Stimulated activated CD4-positive, alpha-beta T cell treated with anti-CD3 and anti-CD28 coated beads, Interleukin-2, amount 100 ng/mL, for 4 hours (primary cell): ENCODE results near the gene MACF1.

Source experiments
- DNase-seq: peaks from one replicate; pipeline ENCODE4 v3.0.0-alpha.2; 2020; ENCODE audit warnings: low read depth

The MACF1 gene

DNA sequence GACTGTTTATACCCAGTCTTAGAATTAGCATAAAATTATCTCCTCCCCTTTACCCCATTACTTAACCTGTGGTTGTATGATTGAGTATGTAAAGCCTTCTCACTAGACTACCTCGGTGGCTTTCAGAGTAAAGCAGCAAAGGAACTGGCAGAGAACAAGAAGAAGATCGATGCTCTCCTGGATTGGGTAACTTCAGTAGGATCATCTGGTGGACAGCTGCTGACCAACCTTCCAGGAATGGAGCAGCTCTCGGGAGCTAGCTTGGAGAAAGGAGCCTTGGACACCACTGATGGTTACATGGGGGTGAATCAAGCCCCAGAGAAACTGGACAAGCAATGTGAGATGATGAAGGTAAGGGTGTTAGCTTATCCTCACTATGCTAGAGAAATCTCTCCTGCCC, 148.4 kb downstream of the MACF1 start:
- DNase-seq: no peak

DNA sequence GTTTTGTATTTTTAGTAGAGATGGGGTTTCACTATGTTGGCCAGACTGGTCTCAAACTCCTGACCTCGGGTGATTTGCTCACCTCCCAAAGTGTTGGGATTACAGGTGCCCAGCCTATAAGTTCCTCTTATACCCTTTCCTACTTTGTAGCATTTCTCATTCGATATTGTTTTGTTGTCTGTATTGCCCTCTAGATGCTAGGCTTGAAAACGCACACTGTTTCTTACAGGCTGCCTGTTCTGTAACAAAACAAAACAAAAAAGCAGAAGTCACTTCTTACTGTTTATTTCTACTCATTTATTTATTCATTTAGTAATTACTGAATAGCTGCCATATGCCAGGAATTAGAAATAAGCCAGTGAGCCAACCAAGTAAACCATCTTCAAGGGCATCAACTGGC, 150.1 kb downstream of the MACF1 start:
- no peak for DNase-seq

GRCh38 chr1:39358491-39358890, 154.0 kb downstream of the MACF1 start:
- no peak for DNase-seq

- DNase-seq: no peak
These were observed 154.6 kb downstream of the MACF1 start for GRCh38 chr1:39359028-39359570.

GRCh38 chr1:39360731-39361130, 156.2 kb downstream of the MACF1 start:
- DNase-seq: no peak

- no peak for DNase-seq
These were observed 157.0 kb downstream of the MACF1 start for GRCh38 chr1:39361446-39361845.

GRCh38 chr1:39363267-39363666, 158.8 kb downstream of the MACF1 start:
- DNase-seq: no peak

DNA sequence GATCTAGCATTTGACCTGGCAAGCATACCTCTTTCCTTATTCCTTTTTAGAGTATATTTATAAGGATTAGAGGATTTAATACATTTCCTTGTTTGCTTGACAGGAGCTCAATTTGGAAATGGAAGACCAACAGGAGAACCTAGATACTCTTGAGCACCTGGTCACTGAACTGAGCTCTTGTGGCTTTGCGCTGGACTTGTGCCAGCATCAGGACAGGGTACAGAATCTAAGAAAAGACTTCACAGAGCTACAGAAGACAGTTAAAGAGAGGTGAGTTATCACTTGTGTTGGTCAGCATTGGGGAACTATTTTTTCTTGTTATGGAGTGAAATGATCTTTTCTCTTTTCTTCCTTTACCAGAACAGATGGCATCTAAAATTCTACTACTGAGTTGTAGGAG, 163.6 kb downstream of the MACF1 start:
- no peak for DNase-seq

DNA sequence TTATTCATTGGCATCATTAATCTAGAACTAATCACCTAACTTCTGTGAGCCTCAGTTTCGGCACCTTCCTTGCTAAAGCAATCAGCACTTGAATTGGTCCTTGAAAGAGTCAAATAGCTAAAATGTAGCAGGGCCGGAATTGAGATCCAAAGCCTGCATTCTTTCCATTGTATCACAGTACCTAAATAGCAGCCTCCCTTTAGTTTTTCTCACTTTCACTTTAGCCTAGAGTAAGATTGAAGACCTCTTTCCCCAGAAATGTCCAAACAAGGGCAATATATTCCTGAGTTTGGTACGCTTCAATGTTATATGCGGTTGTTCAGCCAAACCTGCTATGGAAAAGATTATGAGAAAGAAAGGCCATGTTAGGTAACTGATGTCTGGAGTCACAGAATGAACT, 165.1 kb downstream of the MACF1 start:
- no peak for DNase-seq

DNA sequence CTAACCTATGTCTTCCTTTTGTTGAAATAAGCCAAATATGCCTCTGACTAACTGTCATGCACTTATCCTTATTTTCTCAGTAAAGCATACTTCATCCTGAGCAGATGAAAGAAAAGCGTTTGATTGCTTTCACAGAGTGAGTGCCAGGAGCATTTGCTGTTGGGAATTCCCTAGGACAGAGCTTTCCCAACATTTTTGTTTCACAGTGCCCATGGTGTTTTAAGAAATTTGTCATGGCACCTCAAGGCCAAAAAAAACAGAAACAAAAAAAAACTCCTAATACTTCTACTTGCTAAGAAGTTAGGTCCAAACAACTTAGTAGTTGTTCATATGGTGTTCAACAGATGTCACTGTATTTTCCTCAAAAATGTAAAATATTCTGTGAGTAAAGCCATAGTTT, 166.1 kb downstream of the MACF1 start:
- no peak for DNase-seq

DNA sequence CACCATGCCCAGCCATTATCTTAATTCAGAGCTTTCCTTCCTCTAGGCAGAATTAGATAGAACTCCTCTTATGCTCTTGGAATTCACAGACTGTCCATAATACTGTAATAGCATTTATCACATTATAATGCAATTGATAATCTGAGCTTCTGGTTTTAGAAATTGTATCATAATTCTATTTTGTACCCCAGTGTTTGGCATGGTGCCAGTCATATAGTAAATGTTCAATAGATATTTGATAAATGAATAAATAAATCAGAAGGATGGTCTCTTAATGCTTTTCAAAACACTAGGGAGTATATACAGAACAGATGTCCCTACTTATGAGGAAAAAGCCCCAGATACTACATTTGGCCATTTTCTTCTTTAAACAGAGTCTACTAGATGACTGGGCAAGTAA, 167.6 kb downstream of the MACF1 start:
- DNase-seq: no peak

- DNase-seq: no peak
These were observed 172.2 kb downstream of the MACF1 start for GRCh38 chr1:39376656-39377055.

DNA sequence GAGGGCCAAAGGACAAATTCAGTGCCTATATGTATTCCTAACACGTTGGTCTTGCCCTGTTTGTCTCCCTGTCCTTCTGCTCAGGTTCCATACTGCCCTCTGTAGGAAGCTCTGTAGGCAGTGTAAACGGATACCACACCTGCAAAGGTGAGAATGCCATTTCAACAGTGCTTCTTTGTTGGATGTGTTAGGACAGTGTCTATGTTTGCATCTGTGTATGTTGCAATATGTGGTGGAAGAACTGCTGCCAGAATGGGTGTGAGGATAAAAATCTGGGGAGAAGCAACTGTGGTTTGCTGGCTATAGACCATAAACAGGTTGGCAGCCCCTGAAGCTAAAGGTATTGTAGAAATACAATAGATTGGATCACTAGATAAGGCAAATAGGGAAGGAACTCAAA, 173.9 kb downstream of the MACF1 start:
- no peak for DNase-seq

GRCh38 chr1:39379187-39379586, 174.7 kb downstream of the MACF1 start:
- no peak for DNase-seq

- no peak for DNase-seq
These were observed 175.5 kb downstream of the MACF1 start for GRCh38 chr1:39380036-39380435.

DNA sequence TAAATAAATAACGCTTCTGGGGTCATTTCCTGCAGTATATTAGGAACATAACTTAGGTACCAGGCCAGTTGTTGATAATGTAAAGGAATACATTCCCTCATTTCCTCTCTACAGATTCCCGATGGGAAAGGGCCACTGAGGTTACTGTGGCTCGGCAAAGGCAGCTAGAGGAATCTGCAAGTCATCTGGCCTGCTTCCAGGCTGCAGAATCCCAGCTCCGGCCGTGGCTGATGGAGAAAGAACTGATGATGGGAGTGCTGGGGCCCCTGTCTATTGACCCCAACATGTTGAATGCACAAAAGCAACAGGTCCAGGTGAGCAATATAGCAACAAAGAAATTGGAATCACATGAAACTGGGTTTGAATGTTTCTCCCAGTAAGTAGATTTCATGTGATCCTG, 177.3 kb downstream of the MACF1 start:
- no peak for DNase-seq

DNA sequence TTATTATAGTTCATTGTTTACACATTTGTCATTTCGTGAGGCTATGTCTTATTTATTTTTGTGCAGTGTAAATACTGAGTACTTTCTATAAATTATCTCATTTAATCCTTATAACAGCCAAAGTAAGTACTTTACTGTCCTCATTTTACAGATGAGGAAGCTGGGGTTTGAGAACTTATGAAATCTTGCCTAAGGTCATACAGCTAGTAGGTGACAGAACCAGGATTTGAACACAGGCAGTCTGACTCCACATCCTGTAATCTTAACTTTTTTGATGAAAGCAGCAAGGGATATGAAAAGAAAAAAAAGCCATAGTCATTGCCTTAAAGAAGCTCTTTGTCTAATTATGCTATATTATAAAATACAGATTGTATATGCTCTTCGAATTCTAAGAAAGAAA, 179.8 kb downstream of the MACF1 start:
- DNase-seq: no peak

DNA sequence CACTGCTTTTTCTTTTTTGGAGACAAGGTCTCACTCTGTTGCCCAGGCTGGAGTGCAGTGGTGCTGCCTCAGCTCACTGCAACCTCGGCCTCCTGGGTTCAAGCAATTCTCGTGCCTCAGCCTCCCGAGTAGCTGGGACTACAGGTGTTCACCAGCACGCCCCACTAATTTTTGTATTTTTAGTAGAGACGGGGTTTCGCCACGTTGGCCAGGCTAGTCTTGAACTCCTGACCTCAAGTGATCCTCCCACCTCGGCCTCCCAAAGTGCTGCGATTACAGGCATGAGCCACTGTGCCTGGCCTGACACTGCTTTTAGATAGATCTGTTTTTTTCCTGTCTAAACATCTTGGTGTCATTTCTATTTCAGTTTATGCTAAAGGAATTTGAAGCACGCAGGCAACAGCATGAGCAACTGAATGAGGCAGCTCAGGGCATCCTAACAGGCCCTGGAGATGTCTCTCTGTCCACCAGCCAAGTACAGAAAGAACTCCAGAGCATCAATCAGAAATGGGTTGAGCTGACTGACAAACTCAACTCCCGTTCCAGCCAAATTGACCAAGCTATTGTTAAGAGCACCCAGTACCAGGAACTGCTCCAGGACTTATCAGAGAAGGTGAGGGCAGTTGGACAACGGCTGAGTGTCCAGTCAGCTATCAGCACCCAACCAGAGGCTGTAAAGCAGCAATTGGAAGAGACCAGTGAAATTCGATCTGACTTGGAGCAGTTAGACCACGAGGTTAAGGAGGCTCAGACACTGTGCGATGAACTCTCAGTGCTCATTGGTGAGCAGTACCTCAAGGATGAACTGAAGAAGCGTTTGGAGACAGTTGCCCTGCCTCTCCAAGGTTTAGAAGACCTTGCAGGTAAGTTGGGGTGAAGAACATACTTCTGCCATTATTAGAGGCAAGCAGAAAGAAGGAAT, 180.8 kb downstream of the MACF1 start:
- no peak for DNase-seq

DNA sequence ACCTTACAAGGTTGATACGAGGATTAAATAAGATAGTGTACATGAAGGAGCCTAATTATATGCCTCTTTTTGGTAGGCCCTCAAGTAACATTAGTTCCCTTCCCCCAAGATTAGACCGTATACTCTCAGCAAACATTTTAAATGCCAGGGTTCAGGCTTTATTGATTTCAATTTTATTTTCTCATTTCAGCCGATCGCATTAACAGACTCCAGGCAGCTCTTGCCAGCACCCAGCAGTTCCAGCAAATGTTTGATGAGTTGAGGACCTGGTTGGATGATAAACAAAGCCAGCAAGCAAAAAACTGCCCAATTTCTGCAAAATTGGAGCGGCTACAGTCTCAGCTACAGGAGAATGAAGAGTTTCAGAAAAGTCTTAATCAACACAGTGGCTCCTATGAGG, 182.5 kb downstream of the MACF1 start:
- DNase-seq: no peak

DNA sequence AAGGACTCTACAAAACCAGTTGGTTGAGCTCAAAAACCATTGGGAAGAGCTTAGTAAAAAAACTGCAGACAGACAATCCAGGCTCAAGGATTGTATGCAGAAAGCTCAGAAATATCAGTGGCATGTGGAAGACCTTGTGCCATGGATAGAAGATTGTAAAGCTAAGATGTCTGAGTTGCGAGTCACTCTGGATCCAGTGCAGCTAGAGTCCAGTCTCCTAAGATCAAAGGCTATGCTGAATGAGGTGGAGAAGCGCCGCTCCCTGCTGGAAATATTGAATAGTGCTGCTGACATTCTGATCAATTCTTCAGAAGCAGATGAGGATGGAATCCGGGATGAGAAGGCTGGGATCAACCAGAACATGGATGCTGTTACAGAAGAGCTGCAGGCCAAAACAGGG, 183.0 kb downstream of the MACF1 start:
- no peak for DNase-seq

DNA sequence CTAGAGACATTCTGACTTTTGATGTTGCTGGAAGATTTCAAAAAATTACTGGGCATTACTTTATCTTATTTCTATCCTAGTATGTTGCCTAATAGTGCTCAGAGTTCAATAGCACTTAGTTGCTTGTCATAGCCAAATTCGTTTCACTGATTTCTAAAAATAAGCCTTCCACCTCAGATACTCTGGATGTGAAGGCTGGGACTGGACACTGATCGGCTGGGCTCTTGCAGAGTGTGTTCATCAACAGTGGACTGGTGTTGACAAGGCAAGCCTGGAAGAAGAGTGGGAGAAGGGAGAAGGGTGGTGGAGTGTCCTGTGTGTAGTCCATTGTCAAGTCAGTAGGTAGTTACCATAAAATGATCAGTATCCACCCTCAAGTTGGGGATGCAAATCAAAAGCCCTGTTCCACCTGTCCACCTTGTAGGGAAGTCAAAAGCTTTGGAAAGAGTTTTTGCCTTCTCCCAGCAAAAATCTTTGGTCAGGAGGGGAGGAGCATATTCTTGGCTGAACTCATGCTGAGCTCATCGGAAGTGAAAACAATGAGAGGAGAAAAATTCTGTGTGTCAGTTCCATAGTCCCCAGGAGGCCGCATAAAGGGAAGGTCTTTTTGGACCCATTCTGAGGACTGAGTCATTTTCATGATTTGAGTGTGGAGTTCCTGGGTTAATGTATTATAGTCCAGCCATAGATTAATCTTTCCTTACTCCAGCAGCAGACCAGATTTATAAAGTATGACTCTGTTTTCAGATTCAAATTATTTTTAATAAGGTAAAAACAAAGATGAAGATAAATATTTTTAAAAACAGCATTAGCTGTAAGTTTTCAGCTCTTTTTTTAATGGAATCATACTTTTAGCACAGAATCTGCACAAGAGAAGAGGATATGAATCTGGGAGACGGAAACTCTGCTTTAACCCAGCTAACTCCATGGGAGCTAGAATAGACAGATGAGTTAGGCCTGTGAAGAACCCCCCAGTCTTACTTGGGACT, 187.5 kb downstream of the MACF1 start:
- DNase-seq: no peak

DNA sequence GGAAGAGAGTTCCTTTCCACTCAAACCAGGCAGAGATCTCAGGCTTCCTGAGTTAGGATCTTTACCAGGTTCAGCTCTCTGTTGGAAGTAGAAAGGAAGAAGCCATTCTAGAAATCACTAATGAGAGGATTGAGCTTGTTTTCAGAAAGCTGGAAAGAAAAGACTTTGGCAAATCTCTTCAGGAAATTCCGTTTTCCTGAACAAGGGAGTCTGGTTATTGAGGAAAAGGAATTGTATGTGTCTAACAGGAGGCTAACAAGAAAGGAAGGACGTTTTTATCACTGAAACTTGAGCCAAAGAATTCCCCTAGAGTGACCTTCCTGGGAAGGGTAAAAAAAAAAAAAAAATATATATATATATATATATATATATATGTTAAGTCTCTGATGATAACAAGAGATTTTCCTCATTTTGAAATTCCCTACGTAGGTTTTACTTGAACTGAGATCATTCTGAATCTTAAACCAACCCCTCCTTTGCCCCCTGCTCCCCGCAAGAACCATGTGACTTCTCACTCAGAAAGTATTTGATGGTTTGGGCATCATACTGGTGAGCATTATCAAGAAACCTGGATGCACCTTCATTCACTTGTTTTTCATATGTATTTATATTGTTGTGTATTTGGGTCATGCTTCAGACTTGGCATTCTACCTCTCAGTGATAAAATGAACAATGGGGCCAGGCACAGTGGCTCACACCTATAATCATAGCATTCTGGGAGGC, 188.5 kb downstream of the MACF1 start:
- no peak for DNase-seq
